Astrocyte of the hippocampus (primary cell): ENCODE data around the gene IARS2.
A peak's percentile ranks its signal among the peaks of the same experiment; 100 is the strongest.
"Not testable (repeated sequence)": the region's sequence is repeated elsewhere in the genome, so short reads cannot be mapped to it uniquely, and the experiment has no call there.

Source experiments
- DNase-seq: peaks from one replicate; pipeline ENCODE4 v3.0.0; 2011; ENCODE audit warnings: low read depth, low spot score

IARS2 gene

GRCh38 chr1:220112600-220112999, 18.7 kb downstream of the IARS2 start:
- DNase-seq: not testable (repeated sequence)

GRCh38 chr1:220113136-220113695, 19.3 kb downstream of the IARS2 start:
- peak; percentile 16 for DNase-seq

GRCh38 chr1:220119043-220119512, 25.1 kb downstream of the IARS2 start:
- no peak for DNase-seq

- no peak for DNase-seq
Observed at GRCh38 chr1:220121791-220122530, 28.0 kb downstream of the IARS2 start.

GRCh38 chr1:220123066-220123465, 29.1 kb downstream of the IARS2 start:
- DNase-seq: no peak

GRCh38 chr1:220123889-220124288, 30.0 kb downstream of the IARS2 start:
- no peak for DNase-seq

GRCh38 chr1:220124542-220124941, 30.6 kb downstream of the IARS2 start:
- DNase-seq: peak; percentile 36

GRCh38 chr1:220127076-220127475, 33.1 kb downstream of the IARS2 start:
- no peak for DNase-seq

GRCh38 chr1:220129479-220130210, 35.7 kb downstream of the IARS2 start:
- no peak for DNase-seq

GRCh38 chr1:220135755-220136154, 41.8 kb downstream of the IARS2 start:
- DNase-seq: no peak

GRCh38 chr1:220137019-220137786, 43.3 kb downstream of the IARS2 start:
- peak; percentile 36 for DNase-seq

- DNase-seq: no peak
Observed at GRCh38 chr1:220139966-220140365, 46.0 kb downstream of the IARS2 start.

- no peak for DNase-seq
Observed at GRCh38 chr1:220144051-220144450, 50.1 kb downstream of the IARS2 start.

- DNase-seq: no peak
Observed at GRCh38 chr1:220149742-220150141, 55.8 kb downstream of the IARS2 start.

GRCh38 chr1:220151454-220151853, 57.5 kb downstream of the IARS2 start:
- peak; percentile 76 for DNase-seq

GRCh38 chr1:220153147-220153546, 59.2 kb downstream of the IARS2 start:
- DNase-seq: no peak

GRCh38 chr1:220156620-220157146, 62.8 kb downstream of the IARS2 start:
- no peak for DNase-seq

- DNase-seq: no peak
Observed at GRCh38 chr1:220157738-220158137, 63.8 kb downstream of the IARS2 start.

- not testable (repeated sequence) for DNase-seq
Observed at GRCh38 chr1:220158530-220158929, 64.6 kb downstream of the IARS2 start.

GRCh38 chr1:220159041-220159440, 65.1 kb downstream of the IARS2 start:
- no peak for DNase-seq

- DNase-seq: no peak
Observed at GRCh38 chr1:220160027-220160426, 66.1 kb downstream of the IARS2 start.

GRCh38 chr1:220164116-220164515, 70.2 kb downstream of the IARS2 start:
- DNase-seq: no peak
